Osteocyte (in vitro differentiated cells): Measurements from ENCODE around the gene PROSER3. TPM values are rescaled to one million over a fixed set of nuclear protein-coding genes. Genes with fewer than 3 reads are reported as not detected.

ENCODE experiments used
- DNase-seq: peaks from one replicate; pipeline ENCODE4 v3.0.0; 2021; ENCODE audit warnings: mixed read lengths; ENCODE audit not compliant: unreplicated experiment; ENCODE audit errors: extremely low spot score
- H3K27ac Mint-ChIP-seq: one replicate; pipeline ENCODE4 v1.8.0; 2021; ENCODE audit warnings: mild to moderate bottlenecking, mixed read lengths; ENCODE audit not compliant: unreplicated experiment
- H3K27me3 Mint-ChIP-seq: one replicate; pipeline ENCODE4 v1.8.0; 2021; ENCODE audit warnings: mixed read lengths; ENCODE audit not compliant: unreplicated experiment
- H3K36me3 Mint-ChIP-seq: one replicate; pipeline ENCODE4 v1.8.0; 2021; ENCODE audit warnings: mixed read lengths; ENCODE audit not compliant: unreplicated experiment
- H3K4me1 Mint-ChIP-seq: one replicate; pipeline ENCODE4 v1.8.0; 2021; ENCODE audit warnings: mixed read lengths; ENCODE audit not compliant: unreplicated experiment
- H3K4me3 Mint-ChIP-seq: one replicate; pipeline ENCODE4 v1.8.0; 2021; ENCODE audit warnings: mild to moderate bottlenecking, moderate library complexity, mixed read lengths; ENCODE audit not compliant: unreplicated experiment
- H3K9me3 Mint-ChIP-seq: one replicate; pipeline ENCODE4 v1.8.0; 2021; ENCODE audit warnings: mixed read lengths; ENCODE audit not compliant: unreplicated experiment
- total RNA-seq: library from RNA; stranded (reverse); gene quantifications from 2 replicates; pipeline ENCODE4 v1.2.1, GENCODE V29; 2021
- TF ChIP-seq, protein P1 (sequence below): fragments of 200-600 bp; sonication (generic); IDR thresholded peaks from 2 replicates; pipeline ENCODE4 v1.5.0; 2021; ENCODE audit warnings: antibody characterized with exemption, mild to moderate bottlenecking, moderate library complexity

Gene PROSER3
- total RNA-seq, 1 donor from 2014 or later: 20.9 TPM

DNA sequence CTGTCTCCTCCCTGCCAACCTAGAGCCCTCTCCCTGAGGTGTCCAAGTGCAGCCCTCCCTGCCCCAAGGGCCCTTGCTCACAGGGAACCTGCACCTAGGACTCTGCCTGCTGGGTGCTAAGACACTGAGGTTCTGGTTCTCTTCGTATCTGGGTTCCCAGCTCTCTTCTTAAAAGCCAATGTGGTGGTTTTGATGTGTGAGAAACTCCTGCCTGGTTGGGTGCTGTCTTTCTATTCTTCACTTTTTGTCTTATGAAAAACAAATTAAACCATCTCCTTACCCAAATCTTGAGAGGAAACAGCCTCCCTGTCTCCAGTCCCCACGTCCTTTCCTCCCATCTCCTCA is 44.5 kb upstream of the PROSER3 start:
- TF ChIP-seq, protein P1, sequence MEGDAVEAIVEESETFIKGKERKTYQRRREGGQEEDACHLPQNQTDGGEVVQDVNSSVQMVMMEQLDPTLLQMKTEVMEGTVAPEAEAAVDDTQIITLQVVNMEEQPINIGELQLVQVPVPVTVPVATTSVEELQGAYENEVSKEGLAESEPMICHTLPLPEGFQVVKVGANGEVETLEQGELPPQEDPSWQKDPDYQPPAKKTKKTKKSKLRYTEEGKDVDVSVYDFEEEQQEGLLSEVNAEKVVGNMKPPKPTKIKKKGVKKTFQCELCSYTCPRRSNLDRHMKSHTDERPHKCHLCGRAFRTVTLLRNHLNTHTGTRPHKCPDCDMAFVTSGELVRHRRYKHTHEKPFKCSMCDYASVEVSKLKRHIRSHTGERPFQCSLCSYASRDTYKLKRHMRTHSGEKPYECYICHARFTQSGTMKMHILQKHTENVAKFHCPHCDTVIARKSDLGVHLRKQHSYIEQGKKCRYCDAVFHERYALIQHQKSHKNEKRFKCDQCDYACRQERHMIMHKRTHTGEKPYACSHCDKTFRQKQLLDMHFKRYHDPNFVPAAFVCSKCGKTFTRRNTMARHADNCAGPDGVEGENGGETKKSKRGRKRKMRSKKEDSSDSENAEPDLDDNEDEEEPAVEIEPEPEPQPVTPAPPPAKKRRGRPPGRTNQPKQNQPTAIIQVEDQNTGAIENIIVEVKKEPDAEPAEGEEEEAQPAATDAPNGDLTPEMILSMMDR: no peak
- no peaks in the 10 kb centered on the region for H3K9me3 Mint-ChIP-seq
- H3K4me3 Mint-ChIP-seq: no peak overlapping the region
- H3K27me3 Mint-ChIP-seq: no peaks in the 10 kb centered on the region
- no peaks in the 10 kb centered on the region for H3K36me3 Mint-ChIP-seq
- no peak overlapping the region for H3K27ac Mint-ChIP-seq
- DNase-seq: no peak
- peaks cover 16% of the 10 kb centered on the region for H3K4me1 Mint-ChIP-seq

DNA sequence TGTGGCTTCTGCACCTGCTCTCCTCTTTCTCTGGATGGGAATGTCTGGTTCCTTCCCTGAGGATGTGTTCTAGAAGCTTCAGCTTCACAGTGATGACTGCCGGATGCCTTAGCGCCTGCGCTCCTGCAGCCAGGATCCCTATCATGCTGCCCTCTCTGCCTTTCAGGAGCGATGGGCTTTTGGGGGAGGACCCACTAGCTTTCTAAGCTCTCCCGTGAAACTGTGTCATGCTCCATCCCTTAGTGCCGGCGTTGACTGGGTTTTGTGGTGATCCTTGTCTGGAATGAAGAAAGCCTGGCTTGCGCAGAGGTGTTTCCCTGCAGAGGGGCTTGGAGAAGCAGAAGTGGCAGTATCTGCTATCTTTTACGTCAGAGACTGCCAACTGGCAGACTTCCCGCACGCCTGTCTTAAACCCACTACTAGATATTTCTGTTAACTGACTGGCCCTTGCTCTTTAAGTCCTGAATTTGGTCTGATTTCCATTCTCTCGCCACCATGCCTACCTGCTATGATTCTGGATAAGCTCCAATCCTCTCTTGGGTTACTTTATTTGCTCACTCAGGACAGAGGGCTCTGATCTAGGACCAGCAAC is 44.0 kb upstream of the PROSER3 start:
- DNase-seq: no peak
- no peak overlapping the region for H3K27ac Mint-ChIP-seq
- H3K9me3 Mint-ChIP-seq: no peaks in the 10 kb centered on the region
- no peaks in the 10 kb centered on the region for H3K27me3 Mint-ChIP-seq
- TF ChIP-seq, protein P1: no peak
- peaks cover 19% of the 10 kb centered on the region for H3K4me1 Mint-ChIP-seq
- no peaks in the 10 kb centered on the region for H3K36me3 Mint-ChIP-seq
- no peak overlapping the region for H3K4me3 Mint-ChIP-seq

DNA sequence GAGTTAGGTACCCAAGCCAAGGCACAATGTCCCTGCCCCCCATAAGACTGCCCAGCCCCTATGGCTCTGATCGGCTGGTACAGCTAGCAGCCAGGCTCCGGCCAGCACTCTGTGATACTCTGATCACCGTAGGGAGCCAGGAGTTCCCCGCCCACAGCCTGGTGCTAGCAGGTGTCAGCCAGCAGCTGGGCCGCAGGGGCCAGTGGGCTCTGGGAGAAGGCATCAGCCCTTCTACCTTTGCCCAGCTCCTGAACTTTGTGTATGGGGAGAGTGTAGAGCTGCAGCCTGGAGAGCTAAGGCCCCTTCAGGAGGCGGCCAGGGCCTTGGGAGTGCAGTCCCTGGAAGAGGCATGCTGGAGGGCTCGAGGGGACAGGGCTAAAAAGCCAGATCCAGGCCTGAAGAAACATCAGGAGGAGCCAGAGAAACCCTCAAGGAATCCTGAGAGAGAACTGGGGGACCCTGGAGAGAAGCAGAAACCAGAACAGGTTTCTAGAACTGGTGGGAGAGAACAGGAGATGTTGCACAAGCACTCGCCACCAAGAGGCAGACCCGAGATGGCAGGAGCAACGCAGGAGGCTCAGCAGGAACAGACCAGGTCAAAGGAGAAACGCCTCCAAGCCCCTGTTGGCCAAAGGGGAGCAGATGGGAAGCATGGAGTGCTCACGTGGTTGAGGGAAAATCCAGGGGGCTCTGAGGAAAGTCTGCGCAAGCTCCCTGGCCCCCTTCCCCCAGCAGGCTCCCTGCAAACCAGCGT is 43.2 kb upstream of the PROSER3 start:
- TF ChIP-seq, protein P1: no peak
- Mint-ChIP-seq H3K4me1 (peaks cover 25% of the 10 kb centered on the region), H3K27me3 (no peaks in the 10 kb centered on the region), H3K4me3 (peak overlapping the region; percentile 38), H3K36me3 (no peaks in the 10 kb centered on the region), H3K27ac (no peak overlapping the region), H3K9me3 (no peaks in the 10 kb centered on the region)
- DNase-seq: no peak

DNA sequence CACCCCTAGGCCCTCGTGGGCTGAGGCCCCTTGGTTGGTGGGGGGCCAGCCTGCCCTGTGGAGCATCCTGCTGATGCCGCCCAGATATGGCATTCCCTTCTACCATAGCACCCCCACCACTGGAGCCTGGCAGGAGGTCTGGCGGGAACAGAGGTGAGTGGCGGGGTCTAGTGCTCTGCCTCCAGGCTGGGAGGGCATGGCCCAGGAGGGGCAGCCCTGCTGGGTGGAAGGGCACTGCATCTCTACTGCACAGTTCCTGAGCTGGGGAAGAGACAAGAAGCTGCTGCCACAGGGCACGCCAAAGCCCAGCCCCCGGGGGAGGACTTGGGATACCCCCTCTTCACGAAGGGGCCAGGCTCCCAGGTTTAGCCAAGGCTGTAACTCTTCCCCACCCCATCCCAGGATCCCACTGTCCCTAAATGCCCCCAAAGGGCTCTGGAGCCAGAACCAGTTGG is 42.6 kb upstream of the PROSER3 start:
- Mint-ChIP-seq H3K4me3 (no peak overlapping the region), H3K4me1 (peaks cover 26% of the 10 kb centered on the region), H3K27me3 (no peaks in the 10 kb centered on the region), H3K36me3 (peaks cover 2% of the 10 kb centered on the region), H3K27ac (no peak overlapping the region), H3K9me3 (no peaks in the 10 kb centered on the region)
- TF ChIP-seq, protein P1: no peak
- DNase-seq: no peak

DNA sequence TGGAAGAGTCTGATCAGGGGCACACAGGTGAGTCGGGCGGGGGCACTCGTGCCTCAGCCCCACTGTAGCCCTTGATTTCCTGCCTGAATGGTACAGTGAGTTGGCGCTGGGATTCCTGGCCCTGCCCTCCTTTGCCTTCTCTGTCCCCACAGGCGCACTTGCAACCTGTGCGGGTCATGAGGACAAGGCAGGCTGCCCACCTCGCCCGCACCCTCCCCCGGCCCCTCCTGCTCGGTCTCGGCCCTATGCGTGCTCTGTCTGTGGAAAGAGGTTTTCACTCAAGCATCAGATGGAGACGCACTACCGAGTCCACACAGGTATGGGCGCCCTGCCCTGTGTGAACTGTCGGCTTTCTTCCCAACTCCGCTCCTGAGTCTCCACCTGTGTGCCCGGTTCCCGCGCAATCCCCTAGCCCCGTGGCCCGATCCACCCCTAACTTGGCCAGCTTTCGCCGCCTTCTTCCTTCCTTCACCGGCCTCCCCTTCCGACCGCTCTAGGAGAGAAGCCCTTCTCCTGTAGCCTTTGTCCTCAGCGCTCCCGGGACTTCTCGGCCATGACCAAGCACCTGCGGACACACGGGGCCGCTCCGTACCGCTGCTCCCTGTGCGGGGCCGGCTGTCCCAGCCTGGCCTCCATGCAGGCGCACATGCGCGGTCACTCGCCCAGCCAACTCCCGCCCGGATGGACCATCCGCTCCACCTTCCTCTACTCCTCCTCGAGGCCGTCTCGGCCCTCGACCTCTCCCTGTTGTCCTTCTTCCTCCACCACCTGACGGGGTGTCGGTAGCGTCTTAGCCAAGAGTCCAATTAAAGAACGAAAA is 41.8 kb upstream of the PROSER3 start:
- TF ChIP-seq, protein P1: no peak
- H3K4me3 Mint-ChIP-seq: peak overlapping the region; percentile 91
- DNase-seq: no peak
- H3K27me3 Mint-ChIP-seq: no peaks in the 10 kb centered on the region
- H3K4me1 Mint-ChIP-seq: peaks cover 26% of the 10 kb centered on the region
- no peaks in the 10 kb centered on the region for H3K9me3 Mint-ChIP-seq
- H3K27ac Mint-ChIP-seq: peak overlapping the region; percentile 98
- H3K36me3 Mint-ChIP-seq: peaks cover 2% of the 10 kb centered on the region
